Pancreas (tissue), 10 donors: ENCODE data around the gene MT1A. TPM values are rescaled to one million over a fixed set of nuclear protein-coding genes. Genes with fewer than 3 reads are reported as not detected.

Source experiments
- ATAC-seq, 4 donors: fragments of 200-7000 bp; cut with Tn5 transposase; one replicate each; pipeline versions ENCODE4 v1.8.0 to v1.9.1; 2020; ENCODE audit warnings: mild to moderate bottlenecking in 4 of 4, moderate library complexity in 4 of 4
- DNase-seq, 6 donors: peaks; one replicate each; pipeline ENCODE4 v3.0.0-alpha.2; 2020
- FAIRE-seq: peaks from 2 replicates; lab custom pipeline; 2012; peaks lifted over from hg19 to GRCh38; lab: Jason Lieb, UNC
- H3K27ac ChIP-seq, 4 donors: fragments of 200-600 bp; sonication (generic); 1 replicate in 3 of 4; 2 replicates in 1 of 4; pipeline versions ENCODE4 v1.5.0 to v1.8.0; 2020
- H3K27me3 ChIP-seq, 4 donors: fragments of 200-600 bp; one replicate each; pipeline ENCODE4 v1.8.0; 2021
- H3K36me3 ChIP-seq, 3 donors: fragments of 200-600 bp; sonication (generic) in 1 of 3; one replicate each; pipeline versions ENCODE4 v1.5.0 to v1.8.0; 2020 to 2021
- H3K4me1 ChIP-seq, 3 donors: fragments of 200-600 bp; one replicate each; pipeline ENCODE4 v1.8.0; 2021
- H3K4me3 ChIP-seq, 4 donors: fragments of 200-600 bp; sonication (generic) in 2 of 4; one replicate each; pipeline versions ENCODE4 v1.5.0 to v1.8.0; 2020 to 2021
- H3K9me3 ChIP-seq, 4 donors: fragments of 200-600 bp; one replicate each; pipeline ENCODE4 v1.8.0; 2021
- whole genome bisulfite sequencing, 2 donors: extraction: QIAGEN DNeasy Blood & Tissue Kit; methylation state at CpG; one replicate each; pipeline ENCODE4 v1.1.7; 2013; 5-methylcytosine and 5-hydroxymethylcytosine counted together
- intact Hi-C, 3 donors: fragments of 100-400 bp; cut with DNase I; formaldehyde crosslinking; loops; one replicate each; pipeline versions ENCODE4 v1.11.1 to v1.14.2; 2022
- polyA plus RNA-seq, 2 donors: library from polyadenylated mRNA; stranded (reverse); fragments of 200-250 nt; gene quantifications; one replicate each; pipeline ENCODE4 v1.2.3, GENCODE V29; 2013
- total RNA-seq, 6 donors: library from RNA; stranded (reverse); fragmentation: NEBNext Ultra II Directional in 4 of 6; extraction: Animal tissue kit (Norgen Biotek cat#: 25700) in 4 of 6; gene quantifications; one replicate each; pipeline versions ENCODE4 v1.2.1 to v1.2.4, GENCODE V29; 2021 to 2023
- TF ChIP-seq, protein P1 (sequence below), 4 donors: fragments of 200-600 bp; sonication (generic) in 3 of 4; IDR thresholded peaks; one replicate each; pipeline versions ENCODE4 v1.5.0 to v1.8.0; 2021; ENCODE audit warnings: antibody characterized with exemption in 4 of 4
- donor health status: healthy with polysubstance abuse.
- donor health status: DM: no; HTN: no; CAD: no; lungs with moderate emphysema.
- donor health status: DM: no; HTN: no; CAD: no.
- donor health status: control.
- donor health status: control.
- donor health status: Bipolar disorder and iron deficiency.
- donor health status: DM: yes; HTN: yes; CAD: no.
- donor health status: DM: no; HTN: no; CAD: no.
- donor health status: DM: no; HTN: no; CAD: no.
- donor health status: DM: yes; HTN: yes; CAD: no.

MT1A gene
- total and polyA plus RNA-seq, 8 donors = 1.6 to 66.7 (median 4.4) TPM

DNA sequence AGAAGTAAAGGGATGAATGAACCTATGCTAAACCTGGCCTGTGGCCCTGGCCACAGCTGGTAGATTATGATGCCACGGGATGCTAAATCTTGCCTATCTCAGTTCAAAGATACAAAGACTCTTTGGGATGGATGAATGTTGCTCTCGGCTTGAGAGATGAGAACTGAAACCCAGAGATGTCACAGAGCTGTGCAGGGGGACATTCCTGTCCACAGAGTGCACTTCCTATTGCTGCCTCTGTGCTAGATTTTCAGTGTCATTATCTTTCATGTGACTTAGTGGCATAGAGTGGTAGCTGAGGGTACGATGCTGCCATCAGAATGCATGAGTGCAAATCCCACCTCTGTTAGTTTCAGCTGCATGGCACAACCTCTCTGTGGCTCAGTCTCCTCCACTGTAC lies 8.3 kb upstream of the MT1A start:
- H3K36me3 ChIP-seq = no peaks in the 10 kb centered on the region
- intact Hi-C loops = no loop called here
- H3K4me3 ChIP-seq = no peak overlapping the region
- no peaks in the 10 kb centered on the region for H3K27me3 ChIP-seq
- H3K4me1 ChIP-seq = peaks cover 0 to 9% (median 9%) of the 10 kb centered on the region in 3 donors
- DNase-seq = no peak
- H3K9me3 ChIP-seq = no peaks in the 10 kb centered on the region
- FAIRE-seq = no peak
- no peak for ATAC-seq
- WGBS, 2 donors = 65 to 69% methylated on average over 3 of the region's 3 CpGs
- H3K27ac ChIP-seq = no peak overlapping the region
- TF ChIP-seq, protein P1, sequence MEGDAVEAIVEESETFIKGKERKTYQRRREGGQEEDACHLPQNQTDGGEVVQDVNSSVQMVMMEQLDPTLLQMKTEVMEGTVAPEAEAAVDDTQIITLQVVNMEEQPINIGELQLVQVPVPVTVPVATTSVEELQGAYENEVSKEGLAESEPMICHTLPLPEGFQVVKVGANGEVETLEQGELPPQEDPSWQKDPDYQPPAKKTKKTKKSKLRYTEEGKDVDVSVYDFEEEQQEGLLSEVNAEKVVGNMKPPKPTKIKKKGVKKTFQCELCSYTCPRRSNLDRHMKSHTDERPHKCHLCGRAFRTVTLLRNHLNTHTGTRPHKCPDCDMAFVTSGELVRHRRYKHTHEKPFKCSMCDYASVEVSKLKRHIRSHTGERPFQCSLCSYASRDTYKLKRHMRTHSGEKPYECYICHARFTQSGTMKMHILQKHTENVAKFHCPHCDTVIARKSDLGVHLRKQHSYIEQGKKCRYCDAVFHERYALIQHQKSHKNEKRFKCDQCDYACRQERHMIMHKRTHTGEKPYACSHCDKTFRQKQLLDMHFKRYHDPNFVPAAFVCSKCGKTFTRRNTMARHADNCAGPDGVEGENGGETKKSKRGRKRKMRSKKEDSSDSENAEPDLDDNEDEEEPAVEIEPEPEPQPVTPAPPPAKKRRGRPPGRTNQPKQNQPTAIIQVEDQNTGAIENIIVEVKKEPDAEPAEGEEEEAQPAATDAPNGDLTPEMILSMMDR (IDR thresholded peaks at IDR 0.05) = no peak

DNA sequence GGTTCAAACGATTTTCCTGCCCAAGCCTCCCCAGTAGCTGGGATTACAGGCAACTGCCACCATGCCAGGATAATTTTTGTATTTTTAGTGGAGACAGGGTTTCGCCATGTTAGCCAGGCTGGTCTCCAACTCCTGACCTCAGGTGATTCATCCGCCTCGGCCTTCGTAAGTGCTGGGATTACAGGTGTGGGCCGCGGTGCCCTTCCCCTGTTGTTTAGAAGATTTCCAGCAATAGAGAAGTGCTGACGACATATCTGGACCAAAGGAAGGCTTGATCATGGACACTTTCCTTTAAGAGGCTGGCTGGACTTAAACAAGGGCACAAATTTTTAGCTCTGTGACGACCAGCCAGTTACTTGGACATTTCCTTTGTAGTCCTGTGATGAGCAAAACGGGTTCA lies 7.3 kb upstream of the MT1A start:
- TF ChIP-seq, protein P1 (IDR thresholded peaks at IDR 0.05) = no peak
- 92 to 96% methylated on average over 10 of the region's 10 CpGs for WGBS, 2 donors
- H3K36me3 ChIP-seq = no peaks in the 10 kb centered on the region
- H3K27me3 ChIP-seq = no peaks in the 10 kb centered on the region
- no peak for FAIRE-seq
- ATAC-seq = no peak
- no peaks in the 10 kb centered on the region for H3K9me3 ChIP-seq
- H3K27ac ChIP-seq = peak overlapping the region in 1 of 4 donors; percentile 68
- no peak overlapping the region for H3K4me3 ChIP-seq
- DNase-seq = no peak
- peaks cover 0 to 9% (median 9%) of the 10 kb centered on the region in 3 donors for H3K4me1 ChIP-seq
- intact Hi-C loops = no loop called here

DNA sequence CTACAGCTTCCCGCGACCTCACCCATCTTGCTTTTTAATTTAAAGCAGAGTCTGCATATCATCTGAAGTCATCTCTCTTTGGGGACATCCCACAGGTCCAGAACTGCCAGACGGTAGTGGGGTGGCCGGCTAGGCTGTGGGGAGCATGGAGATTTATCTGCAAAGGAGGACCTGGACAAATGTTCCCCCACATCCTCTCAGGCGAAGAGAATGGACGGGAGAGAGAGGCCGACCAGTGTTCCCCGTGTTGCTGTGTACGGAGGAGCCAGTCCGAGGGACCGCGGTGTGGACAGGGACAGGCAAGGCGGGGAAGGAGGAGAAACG lies 6.7 kb upstream of the MT1A start:
- Histone ChIP-seq H3K9me3 (no peaks in the 10 kb centered on the region), H3K4me3 (peak overlapping the region; percentile 24 to 65 (median 50)), H3K27me3 (no peaks in the 10 kb centered on the region), H3K36me3 (no peaks in the 10 kb centered on the region), H3K27ac (peak overlapping the region; percentile 64 to 74 (median 68)), H3K4me1 (peaks cover 0 to 6% (median 4%) of the 10 kb centered on the region in 3 donors)
- ATAC-seq (no peak), FAIRE-seq (no peak), DNase-seq (no peak)
- WGBS, 2 donors = 19 to 42% methylated on average over 9 to 14 of the region's 14 CpGs
- intact Hi-C loops = no loop called here
- TF ChIP-seq, protein P1 (IDR thresholded peaks at IDR 0.05) = no peak

DNA sequence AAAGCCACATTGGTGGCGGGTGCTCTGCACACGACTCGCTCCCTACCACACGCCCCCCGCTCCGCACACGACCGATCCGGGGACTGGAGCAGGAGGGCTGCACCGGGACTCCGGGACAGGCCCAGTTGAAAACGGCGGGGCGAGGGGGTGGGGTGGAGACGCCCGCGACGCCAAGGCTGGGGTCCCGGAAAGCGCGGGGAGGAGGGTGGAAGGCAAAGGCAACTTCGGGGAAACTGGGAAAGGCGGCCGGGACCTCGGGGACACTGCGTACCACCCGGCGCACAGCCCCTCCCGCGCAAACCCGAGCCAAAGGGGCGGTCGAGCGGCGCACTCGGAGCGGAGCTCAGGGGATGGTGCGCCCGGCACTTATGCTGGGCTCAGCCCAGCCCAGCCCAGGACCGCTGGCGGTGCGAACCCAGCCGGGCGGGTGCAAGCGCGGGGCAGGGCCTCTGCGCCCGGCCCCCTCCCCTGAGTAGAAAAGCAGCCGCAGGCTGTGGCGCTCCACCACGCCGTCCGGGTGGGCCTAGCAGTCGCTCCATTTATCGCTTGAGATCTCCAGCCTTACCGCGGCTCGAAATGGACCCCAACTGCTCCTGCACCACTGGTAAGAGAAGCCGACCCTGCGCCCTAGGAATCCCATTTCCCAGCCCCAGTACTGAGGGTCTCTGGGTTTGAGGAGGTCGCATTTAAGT lies 6.2 kb upstream of the MT1A start, which contains the start of gene MT1M:
MT1M (plus strand) TSS at position 504 of the 692 bp plus-strand sequence; CDS start at position 577, 73 bp downstream.
- peak; percentile 79 to 91 (median 88) for ATAC-seq
- intact Hi-C loops = no loop called here
- Histone ChIP-seq H3K9me3 (no peaks in the 10 kb centered on the region), H3K36me3 (no peaks in the 10 kb centered on the region), H3K27me3 (no peaks in the 10 kb centered on the region), H3K27ac (peak within 1 kb of the TSS; percentile 64 to 74 (median 68)), H3K4me3 (peak within 1 kb of the TSS; percentile 24 to 65 (median 50)), H3K4me1 (peaks cover 0 to 2% (median 0%) of the 10 kb centered on the region in 3 donors)
- TF ChIP-seq, protein P1 (IDR thresholded peaks at IDR 0.05) = no peak
- peak in 5 of 6 donors; percentile 72 to 83 (median 73) for DNase-seq
- WGBS, 2 donors = 2% methylated on average over 55 to 61 of the region's 61 CpGs
- no peak for FAIRE-seq

DNA sequence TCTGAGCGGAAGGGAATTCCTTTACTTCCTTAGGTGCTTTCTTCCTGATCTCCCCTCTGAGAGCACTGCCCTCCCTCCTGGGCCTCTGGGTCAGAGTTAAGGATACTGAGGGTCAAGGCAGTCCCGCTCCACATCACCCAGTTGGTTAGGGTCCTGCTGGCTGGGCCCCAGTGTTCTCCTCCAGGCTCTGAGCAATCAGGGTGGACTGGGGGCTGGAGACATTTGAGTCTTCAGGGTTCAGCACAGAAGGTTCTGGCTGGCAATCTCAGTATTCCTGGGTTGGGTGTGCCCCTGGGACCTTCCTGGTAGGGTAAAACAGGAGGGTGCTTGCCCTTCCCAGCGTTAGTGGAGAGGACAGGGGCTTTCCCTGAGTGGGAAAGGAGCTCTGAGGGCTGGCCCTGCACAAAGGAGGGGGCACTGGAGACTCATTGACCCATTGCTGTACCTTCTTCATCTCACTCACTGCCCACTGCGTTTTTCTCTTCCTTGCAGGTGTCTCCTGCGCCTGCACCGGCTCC lies 5.6 kb upstream of the MT1A start:
- DNase-seq (no peak), ATAC-seq (peak; percentile 5 to 33 (median 13)), FAIRE-seq (no peak)
- Histone ChIP-seq H3K27ac (peak overlapping the region; percentile 64 to 74 (median 68)), H3K27me3 (no peaks in the 10 kb centered on the region), H3K4me3 (peak overlapping the region; percentile 24 to 65 (median 50)), H3K4me1 (peaks cover 0 to 2% (median 0%) of the 10 kb centered on the region in 3 donors), H3K9me3 (no peaks in the 10 kb centered on the region), H3K36me3 (no peaks in the 10 kb centered on the region)
- WGBS, 2 donors = 36 to 47% methylated on average over 6 of the region's 6 CpGs
- TF ChIP-seq, protein P1 (IDR thresholded peaks at IDR 0.05) = no peak
- intact Hi-C loops = no loop called here
